GM12878 (cell line): Measurements from ENCODE around the gene CLSTN2.

ENCODE experiments used
- CHD1 ChIP-seq: IDR thresholded peaks from 2 replicates; pipeline ENCODE4 v1.6.1; 2012; ENCODE audit warnings: low read depth, low read length, improper control_type of control experiment
- CHD2 ChIP-seq: IDR thresholded peaks from 2 replicates; pipeline ENCODE4 v1.6.1; 2011; ENCODE audit warnings: low read depth, low read length, improper control_type of control experiment, borderline replicate concordance
- CTCF ChIP-seq, 3 experiments: IDR thresholded peaks in 2 of 3; conservative IDR thresholded peaks in 1 of 3; 2 replicates each; pipeline ENCODE4 v1.5.1; 2011; ENCODE audit warnings: low read depth in 3 of 3, low read length in 3 of 3, mild to moderate bottlenecking in 3 of 3, control low read depth in 2 of 3, moderate library complexity in 2 of 3, inconsistent platforms in 1 of 3, mixed read lengths in 1 of 3; ENCODE audit not compliant: control insufficient read depth in 2 of 3, insufficient read depth in 1 of 3; ENCODE audit errors: extremely low read depth in 1 of 3
- EP300 ChIP-seq, 2 experiments: fragments of 150-350 bp in 1 of 2; IDR thresholded peaks; 2 replicates each; pipeline ENCODE4 v1.6.1; 2011 to 2012; ENCODE audit warnings: low read depth in 2 of 2, low read length in 2 of 2, borderline replicate concordance in 1 of 2, improper control_type of control experiment in 1 of 2, inconsistent platforms in 1 of 2; ENCODE audit not compliant: control insufficient read depth in 1 of 2
- HCFC1 ChIP-seq: fragments of 150-350 bp; IDR thresholded peaks from 2 replicates; pipeline ENCODE4 v1.6.1; 2014; ENCODE audit warnings: low read length
- NR2C2 ChIP-seq: IDR thresholded peaks from 2 replicates; pipeline ENCODE4 v1.6.1; 2011; ENCODE audit warnings: borderline replicate concordance, low read depth; ENCODE audit not compliant: control insufficient read depth, insufficient read length
- POLR2A ChIP-seq: IDR thresholded peaks from 2 replicates; pipeline ENCODE4 v1.6.1; 2011; ENCODE audit warnings: low read depth, mild to moderate bottlenecking, low read length
- POLR2AphosphoS5 ChIP-seq: IDR thresholded peaks from 2 replicates; pipeline ENCODE4 v1.6.1; 2011; ENCODE audit warnings: mild to moderate bottlenecking, low read length, inconsistent platforms
- POU2F2 ChIP-seq: IDR thresholded peaks from 3 replicates; pipeline ENCODE4 v1.6.1; 2011; ENCODE audit warnings: low read depth, mild to moderate bottlenecking, low read length, borderline replicate concordance
- RAD21 ChIP-seq: IDR thresholded peaks from 2 replicates; pipeline ENCODE4 v1.6.1; 2011; ENCODE audit warnings: mild to moderate bottlenecking, low read depth, low read length, moderate library complexity; ENCODE audit not compliant: insufficient read depth
- SIN3A ChIP-seq: IDR thresholded peaks from 2 replicates; pipeline ENCODE4 v1.6.1; 2012; ENCODE audit warnings: low read depth, low read length, improper control_type of control experiment
- SMC3 ChIP-seq: IDR thresholded peaks from 2 replicates; pipeline ENCODE4 v1.6.1; 2011; ENCODE audit warnings: low read length, improper control_type of control experiment, borderline replicate concordance
- YY1 ChIP-seq: IDR thresholded peaks from 2 replicates; pipeline ENCODE4 v1.6.1; 2011; ENCODE audit warnings: low read depth, mild to moderate bottlenecking, low read length
- TF ChIP-seq, protein P1 (sequence below): IDR thresholded peaks from 2 replicates; pipeline ENCODE4 v1.6.1; 2011; ENCODE audit warnings: borderline replicate concordance, low read depth, mild to moderate bottlenecking, moderate library complexity, mixed read lengths, low read length; ENCODE audit not compliant: insufficient read depth; ENCODE audit errors: extremely low read length

DNA sequence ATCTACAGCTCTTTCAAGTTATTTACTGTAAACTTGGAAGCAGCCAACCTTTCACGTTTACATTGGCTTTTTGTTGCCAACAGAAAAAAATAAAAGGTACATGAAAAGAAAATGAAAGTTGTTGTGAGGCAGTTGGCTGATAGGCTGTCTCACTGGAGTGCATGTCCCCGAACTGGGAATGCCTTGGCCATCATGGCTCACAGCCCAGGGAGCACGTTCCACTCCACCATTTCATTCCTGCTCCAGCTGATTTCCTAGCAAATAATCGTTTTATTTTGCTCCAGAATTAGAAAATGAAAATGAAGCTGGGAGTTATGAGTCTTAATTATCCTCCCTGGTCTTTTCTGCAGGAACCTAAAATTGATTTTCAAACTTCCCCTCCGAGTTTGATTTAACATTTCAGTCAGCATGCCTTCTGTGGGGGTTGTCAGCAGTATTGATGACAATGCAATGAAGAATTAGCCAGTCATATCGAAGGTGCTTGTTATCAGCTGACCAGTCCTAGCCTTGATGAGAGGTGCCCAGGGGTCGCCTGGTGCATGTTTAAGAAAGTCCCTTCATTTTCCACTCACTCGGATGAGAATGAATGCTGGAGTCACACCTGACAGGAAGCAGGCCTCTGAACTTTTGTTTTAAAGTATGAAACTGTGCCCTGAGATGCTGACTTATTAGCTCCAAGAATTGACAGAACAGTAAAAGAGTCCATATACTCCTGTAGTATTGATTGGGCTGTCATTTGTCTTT is 449.2 kb downstream of the CLSTN2 start:
- TF ChIP-seq CTCF (IDR thresholded peaks at IDR 0.05 in 2 of 3, conservative IDR thresholded peaks at IDR 0.05 in 1 of 3; ENCODE audit: control insufficient read depth in 2 of 3, extremely low read depth in 1 of 3, insufficient read depth in 1 of 3, low read depth in 3 of 3, low read length in 3 of 3) (no peak), POU2F2 (no peak), SIN3A (no peak), NR2C2 (no peak), EP300 (IDR thresholded peaks at IDR 0.05; ENCODE audit: borderline replicate concordance in 1 of 2, control insufficient read depth in 1 of 2, low read depth in 2 of 2, low read length in 2 of 2) (no peak), CHD2 (no peak), YY1 (no peak), POLR2A (no peak), RAD21 (no peak), HCFC1 (no peak), POLR2AphosphoS5 (no peak), SMC3 (no peak), CHD1 (no peak)
- TF ChIP-seq, protein P1, sequence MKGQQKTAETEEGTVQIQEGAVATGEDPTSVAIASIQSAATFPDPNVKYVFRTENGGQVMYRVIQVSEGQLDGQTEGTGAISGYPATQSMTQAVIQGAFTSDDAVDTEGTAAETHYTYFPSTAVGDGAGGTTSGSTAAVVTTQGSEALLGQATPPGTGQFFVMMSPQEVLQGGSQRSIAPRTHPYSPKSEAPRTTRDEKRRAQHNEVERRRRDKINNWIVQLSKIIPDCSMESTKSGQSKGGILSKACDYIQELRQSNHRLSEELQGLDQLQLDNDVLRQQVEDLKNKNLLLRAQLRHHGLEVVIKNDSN = no peak
